Peyer's patch (tissue), 4 donors: ENCODE measurements around the gene PRAMEF17.
"Not testable (repeated sequence)": the region's sequence is repeated elsewhere in the genome, so short reads cannot be mapped to it uniquely, and the experiment has no call there.

Experiments
- POLR2A ChIP-seq, 2 donors: fragments of 450-650 bp; IDR thresholded peaks; one replicate each; pipeline ENCODE4 v1.5.1; 2017; ENCODE audit warnings: antibody characterized with exemption in 2 of 2, mild to moderate bottlenecking in 2 of 2, moderate library complexity in 2 of 2
- TF ChIP-seq, protein P1 (sequence below), 6 experiments: fragments of 450-650 bp in 4 of 6; fragments of 200-600 bp in 2 of 6; sonication (generic) in 1 of 6; IDR thresholded peaks; one replicate each; pipeline ENCODE4 v1.5.1; 2017 to 2019; ENCODE audit warnings: antibody characterized with exemption in 6 of 6, mild to moderate bottlenecking in 3 of 6, moderate library complexity in 1 of 6

DNA sequence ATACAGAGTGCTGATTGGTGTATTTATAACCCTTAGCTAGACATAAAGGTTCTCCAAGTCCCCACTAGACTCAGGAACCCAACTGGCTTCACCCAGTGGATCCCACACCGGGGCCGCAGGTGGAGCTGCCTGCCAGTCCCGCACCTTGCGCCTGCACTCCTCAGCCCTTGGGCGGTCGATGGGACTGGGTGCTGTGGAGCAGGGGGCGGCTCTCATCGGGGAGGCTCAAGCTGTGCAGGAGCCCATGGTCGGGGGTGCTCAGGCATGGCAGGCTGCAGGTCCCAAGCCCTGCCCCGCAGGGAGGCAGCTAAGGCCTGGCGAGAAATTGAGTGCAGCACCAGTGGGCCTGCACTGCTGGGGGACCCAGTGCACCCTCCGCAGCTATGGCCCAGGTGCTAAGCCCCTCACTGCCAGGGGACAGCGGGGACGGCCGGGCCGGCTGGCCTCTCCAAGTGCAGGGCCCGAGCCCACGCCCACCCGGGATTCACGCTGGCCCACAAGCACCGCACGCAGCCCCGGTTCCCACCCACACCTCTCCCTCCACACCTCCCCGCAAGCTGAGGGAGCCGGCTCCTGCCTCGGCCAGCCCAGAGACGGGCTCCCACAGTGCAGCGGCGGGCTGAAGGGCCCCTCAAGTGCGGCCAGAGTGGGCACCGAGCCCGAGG is 44.4 kb downstream of the PRAMEF17 start:
- TF ChIP-seq POLR2A (IDR thresholded peaks at IDR 0.05) = not testable (repeated sequence)
- TF ChIP-seq, protein P1, sequence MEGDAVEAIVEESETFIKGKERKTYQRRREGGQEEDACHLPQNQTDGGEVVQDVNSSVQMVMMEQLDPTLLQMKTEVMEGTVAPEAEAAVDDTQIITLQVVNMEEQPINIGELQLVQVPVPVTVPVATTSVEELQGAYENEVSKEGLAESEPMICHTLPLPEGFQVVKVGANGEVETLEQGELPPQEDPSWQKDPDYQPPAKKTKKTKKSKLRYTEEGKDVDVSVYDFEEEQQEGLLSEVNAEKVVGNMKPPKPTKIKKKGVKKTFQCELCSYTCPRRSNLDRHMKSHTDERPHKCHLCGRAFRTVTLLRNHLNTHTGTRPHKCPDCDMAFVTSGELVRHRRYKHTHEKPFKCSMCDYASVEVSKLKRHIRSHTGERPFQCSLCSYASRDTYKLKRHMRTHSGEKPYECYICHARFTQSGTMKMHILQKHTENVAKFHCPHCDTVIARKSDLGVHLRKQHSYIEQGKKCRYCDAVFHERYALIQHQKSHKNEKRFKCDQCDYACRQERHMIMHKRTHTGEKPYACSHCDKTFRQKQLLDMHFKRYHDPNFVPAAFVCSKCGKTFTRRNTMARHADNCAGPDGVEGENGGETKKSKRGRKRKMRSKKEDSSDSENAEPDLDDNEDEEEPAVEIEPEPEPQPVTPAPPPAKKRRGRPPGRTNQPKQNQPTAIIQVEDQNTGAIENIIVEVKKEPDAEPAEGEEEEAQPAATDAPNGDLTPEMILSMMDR (IDR thresholded peaks at IDR 0.05) = not testable (repeated sequence)
